NCI-H524 treated with DMSO at 0.1 percent for 48 hours (cell line): ENCODE measurements around the gene C4BPA.

ENCODE experiments used
- DNase-seq: peaks from one replicate; lab custom pipeline; 2025; lab: John Stamatoyannopoulos, UW

C4BPA gene

DNA sequence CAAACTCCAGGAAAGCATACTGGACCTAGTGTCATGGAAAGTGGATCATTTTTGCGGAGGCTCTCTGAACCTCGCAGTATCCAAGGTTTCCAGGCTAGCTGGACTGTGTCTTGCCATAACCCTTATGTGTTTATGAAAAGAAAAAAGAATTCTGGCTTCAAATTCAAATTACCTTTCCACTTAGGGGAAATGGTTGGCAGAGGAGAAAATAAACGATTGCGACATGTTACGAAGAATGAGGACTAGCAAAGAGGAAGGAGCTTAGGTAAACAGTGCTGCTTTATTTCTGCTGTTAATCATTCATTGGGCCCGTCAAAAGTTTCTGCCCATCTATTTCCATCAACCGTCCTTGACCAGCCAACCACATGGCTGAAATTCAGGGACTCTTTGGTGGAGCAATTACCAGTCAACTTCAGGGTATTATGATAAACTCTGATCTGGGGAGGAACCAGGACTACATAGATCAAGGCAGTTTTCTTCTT, at the start of gene C4BPA:
Gene C4BPA, plus strand, starts transcription at position 342 of the 482 bp plus-strand sequence. CDS start 8,793 bp downstream, outside the sequence.
- no peak for DNase-seq

DNA sequence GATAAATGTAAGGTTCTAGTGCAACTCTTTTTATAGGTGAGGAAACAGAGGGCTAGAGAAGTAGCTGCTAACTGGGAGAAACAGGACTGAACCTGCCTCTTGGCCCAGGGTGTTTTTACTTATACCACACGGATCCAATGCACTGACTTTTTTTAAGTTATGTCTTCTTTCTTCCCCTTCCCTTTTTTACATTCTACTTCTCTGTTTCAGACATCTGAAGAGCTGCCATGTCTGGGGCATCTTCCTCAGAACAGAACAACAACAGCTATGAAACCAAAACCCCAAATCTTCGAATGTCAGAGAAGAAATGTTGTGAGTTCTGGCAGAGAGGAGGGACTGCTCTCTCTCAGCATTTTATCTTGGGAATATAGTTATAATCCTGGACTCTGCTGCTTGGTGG, 49.5 kb upstream of the C4BPA start:
- DNase-seq, result no peak

DNA sequence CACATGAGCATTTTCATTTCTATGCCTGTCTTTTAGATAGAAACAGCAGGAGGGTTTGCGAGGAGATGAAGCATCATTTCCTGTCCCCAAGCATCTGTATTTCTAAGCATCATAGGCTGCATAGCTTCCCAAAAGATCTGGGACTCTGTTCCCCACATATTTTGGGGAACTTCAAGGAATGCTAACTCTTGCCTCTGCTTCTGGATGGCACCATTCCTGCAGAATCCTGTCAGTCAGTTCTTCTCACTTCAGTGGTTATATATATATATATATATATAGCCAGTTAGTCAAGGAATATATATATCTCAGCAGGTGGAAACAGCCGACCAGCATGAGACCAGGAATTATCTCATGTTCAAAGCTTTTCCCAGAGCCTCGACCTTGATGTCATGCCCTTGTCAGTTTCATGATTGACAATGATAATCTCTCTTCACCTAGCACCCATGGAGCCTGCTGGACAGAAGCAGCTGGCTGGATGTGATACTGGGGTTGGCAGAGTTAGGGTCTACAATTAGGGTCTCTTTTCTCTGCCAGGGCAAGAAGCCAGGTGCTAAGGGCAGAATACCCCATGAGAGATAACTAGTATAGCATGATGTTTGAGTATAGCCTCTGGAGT, 48.5 kb upstream of the C4BPA start:
- DNase-seq, result no peak

DNA sequence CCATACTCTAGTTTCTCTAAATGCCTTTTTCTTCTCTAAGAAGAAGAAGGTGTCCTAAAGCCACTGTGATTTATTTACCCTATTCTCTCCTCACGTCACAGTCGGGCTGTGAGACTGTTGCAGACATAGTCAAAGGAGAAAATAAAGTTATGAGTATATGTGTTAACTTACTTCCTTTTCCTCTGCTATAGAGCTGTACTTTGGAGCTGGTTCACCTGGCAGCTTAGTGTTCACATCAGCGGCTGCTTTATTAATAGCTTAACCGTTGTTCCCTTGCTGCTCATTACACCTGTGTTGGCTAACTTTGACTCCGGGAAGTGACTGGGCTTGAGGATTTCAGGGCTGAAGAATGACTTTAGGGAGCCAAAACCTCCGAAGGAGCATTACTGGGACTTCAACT, 47.4 kb upstream of the C4BPA start:
- no peak for DNase-seq

DNA sequence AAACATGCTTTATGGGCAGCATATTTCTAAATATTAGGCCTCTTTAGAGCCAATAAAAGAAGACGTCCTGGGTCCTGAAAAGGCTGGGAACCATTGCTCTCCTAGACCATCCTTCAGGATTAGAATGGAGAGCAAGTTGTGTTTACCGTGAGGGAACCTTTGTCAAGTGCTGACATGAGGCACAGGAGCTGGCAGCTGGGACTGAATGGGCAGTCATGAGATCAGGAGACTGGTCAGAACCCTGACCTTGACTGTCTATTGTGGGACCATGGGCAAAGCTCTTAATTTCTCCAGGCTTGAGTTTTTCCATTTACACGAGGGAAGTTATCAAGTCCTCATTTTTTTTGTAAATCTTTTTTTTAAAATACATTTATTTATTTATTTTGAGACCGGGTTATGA, 45.8 kb upstream of the C4BPA start:
- no peak for DNase-seq

DNA sequence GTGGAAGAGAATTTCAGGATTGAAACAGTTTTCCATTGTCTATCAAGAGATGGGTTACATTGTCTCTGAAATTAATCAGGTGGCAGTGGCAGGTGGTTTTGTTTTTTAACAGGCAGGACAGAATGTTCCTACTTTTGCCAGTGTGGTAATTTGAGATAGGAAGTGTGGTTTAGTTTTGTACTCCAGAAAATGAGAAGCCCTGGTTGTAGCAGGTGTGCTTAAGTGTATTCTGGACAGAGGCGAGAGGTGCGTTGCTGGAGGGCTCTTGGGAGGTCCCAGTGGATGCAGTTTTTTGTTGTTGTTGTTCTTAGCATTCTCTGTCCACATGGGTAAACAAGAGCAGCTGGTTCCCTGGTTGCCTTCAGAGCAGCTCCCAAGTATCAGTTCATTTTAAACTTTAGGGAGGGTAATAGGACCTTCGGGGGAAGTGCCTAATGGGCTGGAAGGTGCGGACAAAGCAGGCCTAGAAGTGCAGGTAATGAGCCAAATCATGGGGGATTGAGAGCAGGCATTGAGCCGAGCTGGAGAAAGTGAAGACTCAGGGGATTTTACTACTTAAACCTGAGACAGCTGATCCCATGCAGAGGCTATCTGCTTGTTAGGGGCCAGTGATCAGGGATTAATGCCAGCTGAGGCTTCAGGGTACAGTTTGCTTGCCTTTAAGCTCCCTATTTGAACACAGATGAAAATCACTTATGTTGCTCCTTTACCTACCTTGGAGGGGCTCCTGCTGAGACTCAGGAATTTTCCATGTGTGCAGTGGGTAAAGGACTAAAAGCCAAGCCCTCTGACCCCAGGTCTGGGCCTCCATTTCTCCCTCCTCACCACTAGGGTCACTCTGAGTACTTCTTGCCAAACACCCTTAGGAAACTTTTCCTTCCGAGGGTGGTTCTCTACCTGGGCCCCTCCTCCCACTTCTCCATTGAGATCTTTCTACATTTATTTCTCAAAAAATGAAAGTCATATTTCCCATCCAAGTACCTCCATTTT, 44.9 kb upstream of the C4BPA start:
- peak; percentile 4 for DNase-seq

DNA sequence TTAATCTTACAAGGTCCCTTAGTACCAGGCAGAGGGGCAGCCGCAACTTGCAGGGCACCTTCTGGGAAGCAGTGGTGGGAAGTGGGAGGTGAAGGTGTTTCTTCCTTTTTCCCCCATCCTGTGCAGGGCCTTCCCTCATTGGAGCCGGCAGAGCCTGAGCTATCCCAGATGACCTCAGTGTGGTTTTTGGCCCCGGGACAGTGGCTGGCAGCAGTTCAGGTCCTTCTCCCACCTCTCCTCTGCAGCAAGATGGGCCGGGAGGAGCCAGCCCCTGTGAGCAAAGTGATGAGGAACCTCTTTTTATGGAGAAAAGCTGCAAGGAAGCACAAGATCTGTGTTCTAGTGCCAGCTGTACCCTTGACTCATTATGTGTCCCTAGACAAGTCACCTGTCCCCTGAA, 44.2 kb upstream of the C4BPA start:
- no peak for DNase-seq

DNA sequence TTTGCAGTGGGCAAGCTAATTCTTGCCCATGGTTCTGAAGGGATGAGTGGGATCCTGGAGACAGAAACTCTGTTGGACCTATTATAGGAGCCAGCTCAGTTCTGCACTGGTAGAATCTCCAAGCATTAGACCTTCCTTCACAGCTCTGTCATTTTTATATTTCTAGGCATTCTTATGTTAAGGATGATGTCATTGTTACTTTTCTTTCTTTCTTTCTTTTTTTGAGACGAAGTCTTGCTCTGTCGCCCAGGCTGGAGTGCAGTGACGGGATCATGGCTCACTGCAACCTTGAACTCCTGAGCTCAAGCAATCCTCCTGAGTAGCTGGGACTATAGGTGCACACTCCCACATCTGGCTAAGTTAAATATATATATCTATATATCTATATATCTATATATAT, 43.4 kb upstream of the C4BPA start:
- DNase-seq, result no peak

DNA sequence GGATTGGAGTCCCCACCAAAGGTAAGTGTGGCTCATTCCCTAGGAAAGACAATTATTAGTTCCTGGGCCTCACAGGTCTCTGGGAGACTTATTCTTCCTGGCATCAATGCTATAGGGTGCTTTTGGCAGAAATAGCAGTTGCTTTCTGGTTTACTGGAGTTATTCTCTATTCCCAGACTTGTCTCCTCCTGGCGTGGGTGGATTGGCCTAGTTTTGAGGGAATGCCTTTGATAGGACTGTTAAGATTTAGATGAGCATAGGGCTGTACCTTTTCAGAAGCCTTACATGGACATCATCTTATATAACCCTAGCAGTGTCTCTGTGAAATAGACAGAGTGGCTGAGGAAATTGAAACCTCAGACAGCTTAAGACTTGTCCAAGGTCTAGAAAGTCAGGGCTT, 42.0 kb upstream of the C4BPA start:
- no peak for DNase-seq

DNA sequence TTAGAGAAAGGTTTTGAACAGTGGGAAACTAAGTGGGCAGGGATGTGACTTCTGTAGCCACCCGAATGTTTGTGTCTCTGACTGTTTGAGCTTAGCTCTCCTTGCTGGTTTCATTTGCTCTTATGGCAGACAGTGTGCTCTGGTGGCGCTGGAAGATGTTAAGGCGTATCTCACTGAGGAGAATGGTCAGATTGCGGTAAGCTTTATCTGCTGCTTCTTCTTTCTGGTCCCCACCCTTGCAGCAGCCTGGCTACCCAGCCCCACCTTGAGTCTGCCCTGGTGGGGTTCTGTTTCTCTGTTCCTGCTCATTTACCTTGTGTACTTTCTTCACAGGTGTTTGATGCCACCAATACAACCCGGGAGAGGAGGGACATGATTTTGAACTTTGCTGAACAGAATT, 41.0 kb upstream of the C4BPA start:
- no peak for DNase-seq

DNA sequence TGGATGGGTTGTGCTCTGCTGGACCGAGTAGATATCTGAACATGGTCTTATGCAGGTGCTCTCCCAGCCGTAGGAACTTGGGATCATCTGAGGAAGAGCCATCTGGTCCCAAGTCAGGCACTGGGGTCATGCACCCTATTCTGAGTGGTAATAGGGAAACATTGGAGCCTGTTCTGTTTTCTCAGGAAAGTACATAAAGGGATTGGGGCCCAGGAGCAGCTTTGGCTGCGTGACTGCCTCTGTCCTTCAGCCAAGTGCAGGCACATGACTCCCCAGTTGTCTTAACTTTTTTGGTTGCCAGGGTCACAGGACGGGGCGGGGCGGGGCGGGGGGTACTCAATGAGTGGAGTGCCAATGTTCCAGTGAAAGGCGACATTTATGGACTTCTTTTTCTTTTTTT, 39.5 kb upstream of the C4BPA start:
- DNase-seq, result no peak

DNA sequence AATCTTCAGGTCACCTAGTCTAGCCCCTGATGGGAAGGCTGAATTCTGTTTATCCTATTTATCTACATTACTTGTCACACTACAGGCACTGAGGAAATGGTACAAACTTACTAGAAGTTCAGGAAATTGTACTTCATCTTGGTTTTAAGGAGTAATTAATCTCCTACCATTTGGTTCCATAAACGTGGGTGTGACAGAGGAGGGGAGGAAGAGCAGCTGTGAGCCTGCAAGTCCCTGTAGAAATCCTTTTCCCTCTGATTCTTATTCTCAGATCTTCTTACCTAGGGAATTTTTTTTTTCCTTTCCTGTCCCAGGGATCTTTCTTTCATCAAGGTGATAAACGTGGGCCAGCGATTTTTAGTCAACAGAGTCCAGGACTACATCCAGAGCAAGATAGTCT, 36.8 kb upstream of the C4BPA start:
- DNase-seq, result no peak

DNA sequence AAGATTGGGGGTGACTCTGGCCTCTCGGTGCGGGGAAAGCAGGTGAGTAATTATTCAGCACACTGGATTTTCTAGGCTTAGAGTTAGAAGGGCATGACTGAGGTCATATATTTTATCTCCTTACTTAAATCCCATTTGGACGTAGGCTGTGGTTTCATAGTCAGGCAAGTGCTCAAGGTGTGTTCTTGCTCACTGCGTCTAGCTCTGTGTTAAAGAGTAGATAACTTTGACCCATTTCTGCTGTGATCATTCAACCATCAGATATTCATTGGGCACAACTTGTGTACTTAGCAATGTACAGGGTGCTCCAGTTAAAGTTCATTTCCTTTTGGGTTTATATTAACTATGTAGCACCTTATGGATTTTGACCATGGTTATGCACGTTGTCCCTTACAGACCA, 36.4 kb upstream of the C4BPA start:
- DNase-seq, result no peak

DNA sequence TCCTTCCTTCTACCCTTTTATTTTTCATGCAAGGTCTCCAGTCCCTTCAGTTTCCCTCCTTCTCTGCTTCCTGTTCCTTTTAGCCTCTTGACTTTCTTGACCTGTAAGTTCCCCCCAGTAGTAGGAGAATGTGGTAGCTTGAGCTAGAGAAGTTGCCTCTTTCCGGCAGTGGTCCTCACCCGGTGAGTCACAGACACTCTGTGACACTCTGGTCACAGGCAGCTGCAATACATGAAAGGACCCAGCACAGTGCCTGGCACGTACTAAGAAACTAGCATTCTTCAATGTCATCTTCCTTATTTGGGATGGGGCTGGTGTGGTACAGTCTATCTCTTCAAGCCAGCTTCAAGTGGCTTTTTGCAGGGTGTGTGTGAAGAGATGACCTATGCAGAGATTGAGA, 35.0 kb upstream of the C4BPA start:
- no peak for DNase-seq

DNA sequence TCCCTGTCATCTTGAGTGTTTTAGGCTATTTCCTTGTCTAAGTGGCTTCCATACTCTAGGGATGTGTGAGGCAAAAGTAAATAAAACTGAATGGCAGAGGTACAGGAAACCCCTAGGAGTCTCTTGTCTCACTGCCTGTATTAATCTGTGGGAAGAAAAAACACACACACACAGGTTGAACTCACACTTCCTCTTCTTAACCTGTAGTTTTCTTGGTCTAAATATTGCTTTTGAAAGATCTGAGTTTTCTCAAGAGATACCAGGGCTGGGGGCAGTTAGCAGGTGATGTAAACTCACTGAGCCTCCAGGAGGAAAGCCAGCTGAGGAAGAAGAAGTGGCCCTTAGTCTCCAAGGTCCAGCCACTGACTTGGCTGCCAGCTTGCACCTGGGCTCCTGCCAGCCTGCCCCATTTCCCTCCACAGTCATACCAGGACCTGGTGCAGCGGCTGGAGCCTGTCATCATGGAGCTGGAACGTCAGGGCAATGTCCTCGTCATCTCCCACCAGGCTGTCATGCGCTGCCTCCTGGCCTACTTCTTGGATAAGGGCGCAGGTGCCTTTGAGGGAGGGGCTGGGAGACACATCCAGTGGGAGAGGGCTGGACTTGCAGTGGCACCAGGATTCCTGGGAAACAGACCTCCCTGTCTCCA, 34.1 kb upstream of the C4BPA start:
- no peak for DNase-seq

DNA sequence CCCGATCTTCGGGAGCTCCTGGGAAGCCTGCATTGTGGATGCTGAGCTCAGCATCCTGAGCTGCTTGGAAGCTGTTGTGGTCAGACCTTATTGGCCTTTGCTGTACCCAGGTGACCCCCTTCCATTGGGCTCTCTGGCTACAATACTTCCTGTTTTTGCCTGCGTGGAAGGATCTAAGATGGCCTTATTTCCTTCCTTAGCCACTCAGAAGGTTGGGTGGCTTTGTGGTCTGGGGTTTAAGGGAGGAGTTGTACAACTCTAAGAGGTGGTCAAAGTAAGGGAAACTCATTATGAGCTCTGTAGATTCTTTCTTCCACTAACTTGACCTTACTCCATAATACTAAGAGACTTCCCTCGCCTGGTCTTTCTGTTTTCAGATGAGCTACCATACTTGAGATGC, 33.2 kb upstream of the C4BPA start:
- DNase-seq, result no peak

DNA sequence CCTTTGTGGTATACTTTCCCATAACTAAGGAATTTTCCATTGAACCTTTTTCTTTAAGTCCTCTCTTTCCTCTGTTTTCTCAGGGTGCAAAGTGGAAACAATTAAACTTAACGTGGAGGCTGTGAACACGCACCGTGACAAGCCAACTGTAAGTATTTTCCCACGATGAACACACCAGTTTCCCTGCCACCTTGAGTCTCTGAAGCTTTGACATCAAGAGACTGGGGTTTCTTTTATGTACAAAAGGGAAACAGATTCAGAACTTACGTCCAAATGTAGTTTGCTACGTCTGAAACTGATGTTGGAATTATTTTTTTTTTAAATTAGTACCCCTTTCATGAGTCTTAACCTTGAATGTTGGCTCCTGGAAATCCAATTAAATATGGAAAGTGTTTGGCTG, 32.6 kb upstream of the C4BPA start:
- no peak for DNase-seq

DNA sequence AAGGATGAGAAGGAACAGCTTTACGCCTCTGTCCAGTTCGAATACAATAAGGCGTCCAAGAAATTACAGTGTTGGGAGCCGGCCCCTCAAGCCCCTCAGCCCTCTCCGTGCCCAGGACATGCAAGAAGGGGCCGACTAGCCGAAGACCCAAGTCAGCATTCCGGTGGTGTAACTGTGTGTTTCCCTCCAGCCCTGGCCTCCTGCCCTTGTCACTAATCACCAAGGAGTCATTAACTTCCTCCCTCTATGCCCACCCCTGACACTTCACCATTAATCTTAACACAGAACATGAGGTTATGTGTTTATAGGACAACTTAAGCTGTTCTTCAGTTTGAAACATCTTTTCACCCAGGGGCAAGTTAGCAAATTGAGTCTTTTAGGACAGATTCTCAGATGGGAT, 31.8 kb upstream of the C4BPA start:
- no peak for DNase-seq

DNA sequence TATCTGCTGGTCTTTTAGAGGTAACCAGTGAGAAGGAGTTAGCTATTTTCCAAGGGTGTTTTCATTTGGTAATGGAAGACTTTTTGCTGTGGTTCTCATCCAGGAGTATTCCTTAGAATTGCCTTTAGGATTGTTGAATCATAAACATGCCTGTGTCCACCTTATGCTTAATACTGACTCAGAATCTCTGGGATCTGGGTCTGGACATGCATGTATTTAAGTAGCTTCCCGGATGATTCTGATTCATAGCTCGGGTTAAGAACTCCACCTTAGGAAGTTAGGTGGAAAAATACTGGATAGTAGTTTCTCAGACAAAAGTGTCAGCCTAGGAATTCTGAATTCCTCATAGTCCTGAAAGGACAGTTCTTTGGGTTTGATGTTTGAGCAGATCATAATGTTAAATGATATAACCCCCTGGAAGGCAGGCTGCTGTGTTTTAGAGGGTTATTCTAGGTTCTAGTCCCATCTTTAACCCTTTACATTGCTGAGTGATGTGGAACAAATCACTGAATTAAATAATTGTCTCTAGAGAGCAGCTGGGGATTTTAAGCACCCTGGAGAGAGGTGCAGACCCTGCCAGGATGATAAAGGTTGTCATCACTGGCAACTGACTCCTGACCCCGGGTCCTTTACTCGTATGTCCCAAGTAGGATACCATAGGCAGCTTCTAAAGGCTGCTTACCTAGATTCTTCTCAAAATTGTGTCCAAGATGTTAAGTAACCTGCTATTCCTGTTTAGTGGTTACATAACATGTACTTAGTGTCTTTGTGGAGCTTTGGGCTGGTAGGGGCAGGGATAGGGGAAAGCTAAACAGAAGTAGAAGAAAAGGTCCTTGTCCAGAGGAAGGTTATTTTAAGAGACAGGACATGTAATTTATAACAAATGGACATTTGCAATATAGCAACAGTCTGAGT, 29.9 kb upstream of the C4BPA start:
- no peak for DNase-seq

DNA sequence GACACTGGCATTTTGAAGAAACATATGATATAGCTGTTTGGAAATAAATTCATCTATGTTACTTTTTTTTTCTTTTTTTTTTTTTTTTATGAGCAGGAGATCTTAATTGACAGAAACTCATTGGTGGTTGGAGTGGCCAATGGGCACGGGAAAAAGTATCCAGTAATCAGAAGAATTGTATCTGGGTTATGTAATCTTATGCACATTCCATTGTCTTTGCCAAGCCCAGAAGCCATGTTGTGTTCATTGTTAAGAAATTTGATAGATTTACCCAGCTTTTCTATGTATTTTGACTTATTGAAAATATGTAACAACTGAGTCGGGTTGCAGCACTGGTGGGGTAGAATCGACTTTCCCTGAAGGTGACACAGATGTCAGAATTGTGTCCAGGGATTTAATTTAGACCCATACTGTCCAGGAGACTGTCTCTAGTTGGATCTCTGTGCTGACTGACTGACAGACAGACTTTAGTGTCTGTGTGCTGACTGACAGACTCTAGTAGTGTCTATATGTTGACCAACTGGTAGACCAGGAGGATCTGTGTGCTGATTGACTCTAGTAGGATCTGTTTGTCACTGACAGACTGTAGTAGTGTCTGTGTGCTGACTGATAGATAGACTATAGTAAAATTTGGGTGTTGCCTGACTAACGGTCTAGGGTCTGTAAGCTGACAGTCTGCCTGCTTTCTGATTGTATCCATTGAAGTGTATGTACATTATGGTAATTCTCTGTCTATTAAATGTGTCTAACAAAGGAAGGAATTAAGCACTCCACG, 27.7 kb upstream of the C4BPA start:
- no peak for DNase-seq

DNA sequence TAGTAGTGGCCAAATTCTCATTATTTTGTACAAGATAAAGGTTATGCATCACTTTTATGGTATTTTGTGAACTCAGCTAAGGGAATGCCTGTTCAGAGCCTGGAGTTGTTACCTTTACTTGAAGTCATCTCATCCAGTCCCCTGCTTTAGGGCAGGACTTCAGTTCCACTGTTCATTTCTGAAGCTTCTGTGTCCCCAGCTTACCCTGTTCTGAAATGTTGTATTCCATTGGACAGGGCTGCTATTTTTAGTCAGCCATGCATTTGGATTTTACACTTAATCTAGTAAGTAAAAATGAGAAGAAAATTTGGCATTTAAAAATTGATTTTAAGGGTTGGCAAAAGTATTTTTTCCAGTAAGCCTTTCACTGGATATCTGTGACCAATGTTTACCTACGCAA, 27.0 kb upstream of the C4BPA start:
- DNase-seq, result no peak
